AG09309 (cell line): ENCODE results near the gene ZNF714.

Source experiments
- DNase-seq: peaks from one replicate; pipeline ENCODE4 v3.0.0-alpha.2; 2010; ENCODE audit warnings: low read depth
- H3K4me3 ChIP-seq: 2 replicates; pipeline ENCODE4 v1.5.1; 2011; ENCODE audit warnings: mild to moderate bottlenecking, low read depth, low read length, moderate library complexity; ENCODE audit not compliant: control insufficient read depth
- TF ChIP-seq, protein P1 (sequence below): IDR thresholded peaks from 2 replicates; pipeline ENCODE4 v1.5.1; 2011; ENCODE audit warnings: mild to moderate bottlenecking, low read depth, low read length, inconsistent platforms; ENCODE audit not compliant: insufficient read depth, control insufficient read depth; ENCODE audit errors: missing control alignments

The ZNF714 gene

DNA sequence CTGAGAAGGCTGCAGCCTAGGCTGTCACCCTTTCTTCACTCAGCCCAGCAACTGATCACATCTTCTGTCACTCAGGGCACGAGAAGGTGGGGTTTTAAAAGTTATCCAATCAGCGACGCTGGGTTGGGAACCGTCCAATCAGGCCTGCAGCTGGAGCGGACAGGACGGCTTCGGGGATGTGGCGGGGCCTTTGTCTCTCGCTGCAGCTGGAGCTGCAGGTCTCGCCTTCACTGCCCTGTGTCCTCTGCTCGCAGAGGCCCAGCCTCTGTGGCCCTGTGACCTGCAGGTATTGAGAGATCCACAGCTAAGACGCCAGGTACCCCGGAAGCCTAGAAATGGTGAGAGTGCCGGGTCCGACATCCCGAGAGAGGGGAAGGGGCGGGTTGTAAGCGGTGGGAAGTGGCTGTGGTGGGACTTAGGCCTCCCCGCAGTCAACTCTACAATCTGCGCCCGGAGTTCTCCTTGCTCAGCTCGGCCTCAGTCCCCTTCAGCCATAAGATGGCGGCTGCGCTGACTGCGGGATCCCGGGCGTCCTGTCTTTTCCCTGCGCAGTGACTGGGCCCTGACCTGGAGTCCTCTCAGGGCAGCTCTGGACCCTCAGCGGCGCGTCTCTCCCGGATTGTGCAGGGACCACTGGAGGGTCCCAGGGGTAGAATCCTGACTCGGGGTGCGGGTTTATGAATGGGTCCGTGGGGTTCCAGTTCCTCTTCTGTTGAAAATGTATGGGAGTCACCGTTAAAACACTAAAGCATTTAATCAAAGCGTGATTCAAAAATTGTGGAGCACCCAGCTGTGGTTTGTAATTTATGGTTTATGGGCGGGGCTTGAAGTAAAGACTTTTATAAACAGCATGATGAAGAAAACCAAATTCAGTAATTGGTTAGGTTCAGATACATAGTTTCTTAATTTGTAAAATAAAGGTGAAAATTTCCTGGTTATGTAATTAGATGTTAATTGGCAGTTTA lies at the start of gene ZNF714:
ZNF714 (plus strand) TSS at position 193 of the 965 bp plus-strand sequence. CDS start 16,066 bp downstream, outside the sequence.
- H3K4me3 ChIP-seq: peak within 1 kb of the TSS; percentile 58
- DNase-seq: peak; percentile 40
- TF ChIP-seq, protein P1, sequence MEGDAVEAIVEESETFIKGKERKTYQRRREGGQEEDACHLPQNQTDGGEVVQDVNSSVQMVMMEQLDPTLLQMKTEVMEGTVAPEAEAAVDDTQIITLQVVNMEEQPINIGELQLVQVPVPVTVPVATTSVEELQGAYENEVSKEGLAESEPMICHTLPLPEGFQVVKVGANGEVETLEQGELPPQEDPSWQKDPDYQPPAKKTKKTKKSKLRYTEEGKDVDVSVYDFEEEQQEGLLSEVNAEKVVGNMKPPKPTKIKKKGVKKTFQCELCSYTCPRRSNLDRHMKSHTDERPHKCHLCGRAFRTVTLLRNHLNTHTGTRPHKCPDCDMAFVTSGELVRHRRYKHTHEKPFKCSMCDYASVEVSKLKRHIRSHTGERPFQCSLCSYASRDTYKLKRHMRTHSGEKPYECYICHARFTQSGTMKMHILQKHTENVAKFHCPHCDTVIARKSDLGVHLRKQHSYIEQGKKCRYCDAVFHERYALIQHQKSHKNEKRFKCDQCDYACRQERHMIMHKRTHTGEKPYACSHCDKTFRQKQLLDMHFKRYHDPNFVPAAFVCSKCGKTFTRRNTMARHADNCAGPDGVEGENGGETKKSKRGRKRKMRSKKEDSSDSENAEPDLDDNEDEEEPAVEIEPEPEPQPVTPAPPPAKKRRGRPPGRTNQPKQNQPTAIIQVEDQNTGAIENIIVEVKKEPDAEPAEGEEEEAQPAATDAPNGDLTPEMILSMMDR: no peak

DNA sequence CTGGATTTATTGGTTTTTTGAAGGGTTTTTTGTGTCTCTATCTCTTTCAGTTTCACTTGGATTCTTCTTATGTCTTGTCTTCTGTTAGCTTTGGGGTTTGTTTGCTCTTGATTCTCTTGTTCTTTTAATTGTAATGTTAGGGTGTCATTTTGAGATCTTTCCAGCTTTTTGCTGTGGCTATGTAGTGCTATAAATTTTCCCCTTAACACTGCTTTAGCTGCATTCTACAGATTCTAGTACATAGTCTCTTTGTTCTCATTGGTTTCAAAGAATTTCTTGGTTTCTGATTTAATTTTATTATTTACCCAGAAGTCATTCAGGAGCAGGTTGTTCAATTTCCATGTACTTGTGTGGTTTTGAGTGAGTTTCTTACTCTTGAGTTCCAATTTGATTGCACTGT lies 37.0 kb upstream of the ZNF714 start:
- TF ChIP-seq, protein P1: no peak
- no peak for DNase-seq
- H3K4me3 ChIP-seq: no peak overlapping the region

DNA sequence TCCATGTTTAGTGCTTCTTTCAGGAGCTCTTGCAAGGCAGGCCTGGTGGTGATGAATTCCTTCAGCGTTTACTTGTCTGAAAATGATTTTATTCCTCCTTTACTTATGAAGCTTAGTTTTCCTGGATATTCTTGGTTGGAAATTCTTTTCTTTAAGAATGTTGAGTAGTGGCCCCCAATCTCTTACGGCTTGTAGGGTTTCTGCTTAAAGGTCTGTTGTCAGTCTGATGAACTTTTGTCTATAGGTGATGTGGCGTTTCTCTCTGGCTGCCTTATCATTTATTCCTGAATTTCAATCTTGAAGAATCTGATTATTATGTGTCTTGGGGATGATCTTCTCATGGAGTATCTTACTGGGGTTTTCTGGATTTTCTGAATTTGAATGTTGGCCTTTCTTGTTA lies 35.5 kb upstream of the ZNF714 start:
- TF ChIP-seq, protein P1: no peak
- H3K4me3 ChIP-seq: no peak overlapping the region
- no peak for DNase-seq

DNA sequence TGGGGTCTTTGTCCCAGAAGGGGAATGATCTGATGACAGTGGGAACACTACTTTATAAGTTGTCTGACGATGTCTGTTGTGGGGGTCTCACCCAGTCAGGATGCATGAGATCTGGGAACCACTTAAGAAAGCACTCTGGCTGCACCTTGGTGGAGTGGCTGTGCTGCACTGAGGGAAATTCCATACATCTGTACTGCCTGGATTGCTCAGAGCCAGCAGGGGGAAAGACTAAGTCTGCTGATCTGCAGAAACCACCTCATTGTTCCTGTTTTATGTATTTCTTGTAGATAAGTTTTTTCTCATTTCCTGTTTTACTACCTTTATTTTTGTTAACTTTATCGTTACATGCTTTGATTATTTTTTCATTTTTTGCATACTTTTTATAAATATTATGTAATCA lies 34.3 kb upstream of the ZNF714 start:
- H3K4me3 ChIP-seq: no peak overlapping the region
- TF ChIP-seq, protein P1: no peak
- DNase-seq: no peak

DNA sequence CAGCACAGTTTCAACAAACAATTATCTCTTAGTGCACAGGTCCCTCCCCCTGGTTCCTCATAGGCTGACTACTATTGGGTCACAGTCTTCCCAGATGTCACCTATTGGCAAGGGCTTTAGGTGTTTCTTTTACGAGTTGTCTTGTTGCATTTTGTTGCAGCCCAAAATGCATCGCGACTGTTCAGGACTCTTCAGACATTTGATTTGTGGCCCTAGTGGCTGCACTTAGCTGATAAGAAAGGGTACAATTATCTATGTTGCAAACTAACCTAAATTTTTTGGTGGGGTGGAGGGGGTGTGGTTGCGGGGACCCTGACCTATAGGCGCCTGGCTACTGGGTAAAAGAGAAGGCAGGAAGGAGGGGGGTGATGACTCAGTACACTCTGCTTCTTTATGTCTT lies 29.1 kb upstream of the ZNF714 start:
- DNase-seq: no peak
- TF ChIP-seq, protein P1: no peak

DNA sequence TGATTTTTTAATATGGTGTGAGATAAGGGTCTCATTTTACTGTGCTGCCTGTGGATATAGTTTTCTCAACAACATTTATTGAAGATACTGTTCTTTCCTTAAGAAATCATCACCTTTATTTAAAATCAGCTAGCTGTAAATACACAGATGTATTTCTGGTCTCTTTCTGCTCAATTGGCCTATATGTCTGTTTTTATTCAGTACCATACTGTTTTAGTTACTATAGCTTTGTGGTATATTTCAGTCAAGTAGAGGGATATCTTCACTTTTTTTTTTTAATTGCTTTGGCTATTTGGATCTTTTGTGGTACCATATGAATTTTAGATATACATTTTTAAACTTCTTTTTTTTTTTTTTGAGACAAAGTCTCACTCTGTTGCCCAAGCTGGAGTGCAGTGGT lies 16.7 kb upstream of the ZNF714 start:
- no peak overlapping the region for H3K4me3 ChIP-seq
- TF ChIP-seq, protein P1: no peak
- no peak for DNase-seq

More for the DNA sequence above, 29.1 kb upstream of the ZNF714 start:
- H3K4me3 ChIP-seq: no peak overlapping the region
